Middle frontal gyrus (tissue), 1 donor: Measurements from ENCODE around the gene MBD2.
A peak's percentile ranks its signal among the peaks of the same experiment; 100 is the strongest.
"Not testable (repeated sequence)": the region's sequence is repeated elsewhere in the genome, so short reads cannot be mapped to it uniquely, and the experiment has no call there.

Experiments
- DNase-seq: peaks from one replicate; pipeline ENCODE4 v3.0.0-alpha.2; 2015; ENCODE audit warnings: low spot score; ENCODE audit errors: extremely low spot score

The MBD2 gene

DNA sequence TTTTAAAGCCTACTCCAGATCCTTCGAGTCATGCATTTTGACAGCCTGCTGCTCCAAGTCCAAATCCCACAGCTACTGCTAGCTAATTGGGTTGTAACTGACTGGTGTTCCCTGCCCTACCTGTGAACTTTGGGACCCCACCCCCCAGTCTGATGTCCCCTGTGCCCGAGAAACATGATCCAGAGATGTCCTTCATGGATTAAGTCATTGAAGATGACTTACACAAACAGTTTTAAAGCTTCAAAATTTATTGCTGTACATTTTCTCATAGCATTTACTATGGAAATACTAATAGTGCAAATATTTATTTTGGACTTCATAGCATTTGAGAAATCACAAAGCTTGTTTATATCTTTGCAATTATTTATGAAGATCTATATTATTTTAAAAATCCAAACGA lies 73.1 kb downstream of the MBD2 start:
- DNase-seq, result no peak

DNA sequence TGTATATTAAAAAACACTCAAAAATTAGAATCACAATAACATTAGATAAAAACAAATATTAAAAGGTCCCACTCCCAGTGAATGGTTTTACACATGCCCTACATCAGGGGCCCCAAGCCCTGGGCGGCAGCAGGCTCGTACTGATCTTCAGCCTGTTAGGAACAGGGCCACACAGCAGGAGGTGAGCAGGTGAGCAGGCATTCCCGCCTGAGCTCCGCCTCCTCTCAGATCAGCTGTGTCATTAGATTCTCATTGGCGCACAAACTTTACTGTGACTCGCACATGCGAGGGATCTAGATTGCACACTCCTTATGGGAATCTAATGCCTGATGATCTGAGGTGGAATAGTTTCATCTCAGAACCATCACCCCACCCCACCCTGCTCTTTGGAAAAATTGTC lies 74.2 kb downstream of the MBD2 start:
- DNase-seq, result no peak

DNA sequence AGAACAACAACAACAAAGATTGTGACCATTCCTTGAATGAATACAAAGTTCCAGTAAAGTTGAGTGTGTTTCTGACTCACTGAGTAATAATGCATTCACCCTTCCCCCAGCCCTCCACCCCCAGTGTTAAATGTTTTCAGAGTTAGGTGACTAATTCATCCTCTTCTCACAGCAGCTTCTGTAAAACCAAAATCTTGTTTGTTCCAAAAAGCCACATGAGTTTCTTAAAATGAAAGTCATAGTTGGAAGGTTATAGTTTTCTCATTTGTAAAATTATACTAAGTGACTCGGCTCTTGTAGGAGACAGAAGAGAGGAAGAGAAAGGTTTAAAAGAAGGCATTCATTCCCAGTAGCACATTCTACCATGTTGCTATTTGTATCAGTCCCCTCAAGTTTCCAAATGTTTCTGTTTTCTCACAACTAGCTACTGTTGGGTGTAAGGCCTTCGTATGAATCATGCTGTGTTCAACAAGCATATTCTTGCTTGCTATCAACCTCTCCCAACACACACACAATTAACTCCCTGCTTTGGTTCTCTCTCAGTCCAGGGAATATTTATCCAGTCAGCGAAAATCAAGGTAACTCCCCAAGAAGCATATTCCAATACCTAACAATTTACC lies 75.3 kb downstream of the MBD2 start:
- DNase-seq, result peak; percentile 6

DNA sequence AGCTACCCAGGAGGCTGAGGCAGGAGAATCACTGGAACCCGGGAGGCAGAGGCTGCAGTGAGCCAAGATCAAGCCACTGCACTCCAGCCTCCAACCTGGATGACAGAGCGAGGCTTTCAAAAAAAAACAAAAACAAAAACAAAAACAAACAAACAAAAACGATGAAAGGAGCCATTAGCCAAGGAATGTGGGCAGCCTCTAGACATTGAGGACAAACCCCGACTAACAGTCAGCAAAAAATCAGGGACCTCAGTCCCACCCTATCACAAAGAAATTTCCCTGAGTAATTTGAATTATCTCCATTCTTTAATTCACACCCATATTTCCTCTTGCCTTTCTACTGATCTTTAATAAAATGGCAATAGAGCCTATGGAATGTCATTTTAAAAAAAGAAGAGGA lies 75.8 kb downstream of the MBD2 start:
- no peak for DNase-seq

DNA sequence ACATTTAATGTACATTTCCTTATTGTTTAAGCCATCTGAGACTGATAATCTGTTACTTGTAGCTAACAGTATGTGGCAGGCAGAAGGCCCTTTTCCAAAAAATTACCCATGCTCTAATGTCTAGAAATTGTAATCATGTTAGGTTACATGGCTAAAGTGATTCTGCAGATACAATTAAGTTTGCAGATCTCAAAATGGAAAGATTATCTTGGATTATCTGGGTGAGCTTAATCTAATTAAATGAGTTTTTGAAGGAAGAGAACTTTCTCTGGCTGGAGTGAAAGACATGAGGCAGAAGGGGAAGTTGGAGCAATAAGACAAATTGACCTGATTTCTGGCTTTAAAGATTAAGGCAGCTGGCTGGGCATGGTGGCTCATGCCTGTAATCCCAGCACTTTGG lies 76.3 kb downstream of the MBD2 start:
- no peak for DNase-seq

DNA sequence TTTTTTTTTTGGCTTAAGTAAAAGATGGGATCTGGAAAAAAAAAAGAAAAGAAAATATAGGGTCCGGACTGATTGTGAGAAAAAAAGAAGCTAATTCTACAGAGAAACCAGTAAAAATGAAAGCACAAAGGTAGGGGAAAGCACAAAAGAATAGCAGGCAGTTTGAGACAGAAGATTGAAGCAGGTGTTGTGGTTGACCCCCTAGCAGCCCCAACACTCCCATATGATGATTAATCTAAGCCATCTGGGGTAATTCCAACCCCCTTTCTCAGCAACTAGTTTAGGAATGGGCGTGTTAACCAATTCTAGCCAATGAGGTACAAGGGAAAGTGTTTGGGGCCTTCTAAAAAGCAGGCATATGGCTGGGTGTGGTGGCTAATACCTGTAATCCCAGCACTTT lies 77.0 kb downstream of the MBD2 start:
- DNase-seq, result no peak

DNA sequence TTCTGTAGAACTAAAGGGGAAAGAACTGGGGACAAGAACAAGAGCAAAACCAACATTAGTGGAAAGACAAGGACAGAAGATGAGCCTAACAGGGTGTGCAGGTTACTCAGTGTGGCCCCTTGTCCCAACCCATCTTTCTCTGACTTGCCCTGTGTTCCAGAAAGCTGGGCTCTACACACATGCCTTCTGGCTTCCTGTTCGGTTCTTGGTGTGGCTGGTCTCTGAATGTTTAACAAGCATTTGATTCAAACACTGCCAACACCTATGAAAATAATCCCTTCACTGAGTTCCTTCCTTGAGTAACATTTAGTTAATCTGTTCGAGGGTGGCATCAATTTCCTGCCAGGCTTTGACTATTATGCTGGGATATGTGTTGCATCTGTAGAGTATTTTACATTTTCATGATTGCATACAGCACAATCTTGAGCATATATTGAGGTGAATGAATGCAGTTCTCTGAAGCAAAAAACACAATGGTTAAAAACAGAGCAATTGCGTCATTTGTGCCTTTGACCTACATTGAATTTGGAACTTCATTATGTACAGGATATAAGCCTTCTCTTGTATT lies 83.3 kb downstream of the MBD2 start:
- DNase-seq, result no peak

DNA sequence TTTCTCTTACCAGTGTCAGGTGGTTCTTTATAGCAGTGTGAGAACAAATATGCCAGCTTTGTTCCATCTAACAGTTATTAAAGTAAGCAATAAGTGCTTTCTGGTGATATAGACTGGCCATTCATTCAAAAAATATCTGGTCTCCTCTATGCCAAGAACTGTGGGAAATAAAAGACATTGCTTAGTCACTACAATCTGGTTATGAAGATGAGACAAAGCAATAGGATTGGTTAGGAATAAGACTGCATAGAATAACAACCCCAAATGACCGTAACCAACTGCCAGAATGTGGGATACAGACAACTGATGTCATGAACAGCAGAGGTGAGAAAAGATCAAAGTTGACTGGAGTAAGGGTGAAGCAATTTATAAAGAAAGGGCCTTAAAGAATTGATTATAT lies 83.8 kb downstream of the MBD2 start:
- no peak for DNase-seq

DNA sequence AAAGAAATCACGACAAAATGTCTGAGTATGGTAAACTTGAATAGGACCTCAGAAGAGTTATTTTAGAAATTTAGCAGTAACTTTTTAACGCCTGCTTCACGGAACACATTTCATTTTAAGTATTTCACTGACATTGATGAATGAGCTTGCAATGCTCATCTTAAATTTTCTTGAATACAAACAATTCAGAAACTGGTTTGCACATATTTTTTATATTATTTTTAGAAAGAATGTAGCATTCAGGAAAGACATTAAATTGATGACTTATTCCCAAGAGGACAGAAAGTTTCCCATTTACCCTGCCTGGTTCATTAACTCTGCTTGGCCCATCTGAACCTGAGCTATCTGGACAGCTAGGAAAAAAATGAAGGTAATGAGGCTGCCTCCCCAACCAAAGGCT lies 89.3 kb downstream of the MBD2 start:
- DNase-seq, result no peak

DNA sequence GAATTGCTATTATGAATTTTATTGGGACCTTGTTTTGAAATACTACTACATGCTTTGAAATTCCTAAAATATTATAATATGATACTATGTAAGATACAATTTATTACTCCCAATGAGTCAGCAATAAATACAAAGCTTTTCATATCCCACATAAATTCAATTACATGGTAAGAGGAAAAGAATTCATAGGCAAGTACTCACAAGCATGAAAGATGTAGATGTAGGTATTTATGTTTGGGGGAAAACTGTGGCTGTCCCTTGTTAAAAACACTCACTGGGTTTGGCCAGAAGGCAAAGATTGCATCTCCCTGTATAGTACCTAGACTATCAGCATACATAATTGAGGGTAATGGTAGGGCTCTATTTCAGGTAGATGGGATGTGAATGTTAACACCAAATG lies 90.4 kb downstream of the MBD2 start:
- DNase-seq, result no peak

DNA sequence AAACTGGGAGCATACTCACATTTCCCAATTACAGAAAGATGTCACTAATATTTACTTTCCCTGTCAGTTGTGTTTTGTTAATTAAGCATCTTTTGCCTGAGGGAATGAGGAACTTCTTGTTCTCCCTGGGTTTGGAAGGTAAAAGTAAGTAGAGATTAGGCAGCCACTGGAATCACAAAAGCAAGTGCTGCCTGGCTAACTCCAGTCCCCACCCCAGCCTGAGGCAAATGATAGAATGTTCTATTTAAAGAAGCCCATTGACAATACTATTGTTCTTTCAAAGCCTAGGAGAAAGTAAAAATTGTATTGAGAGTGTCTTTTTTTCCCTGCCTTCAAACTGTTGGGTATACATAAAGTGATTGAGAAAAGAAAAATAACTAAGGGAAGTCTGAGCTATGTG lies 93.8 kb downstream of the MBD2 start:
- no peak for DNase-seq

DNA sequence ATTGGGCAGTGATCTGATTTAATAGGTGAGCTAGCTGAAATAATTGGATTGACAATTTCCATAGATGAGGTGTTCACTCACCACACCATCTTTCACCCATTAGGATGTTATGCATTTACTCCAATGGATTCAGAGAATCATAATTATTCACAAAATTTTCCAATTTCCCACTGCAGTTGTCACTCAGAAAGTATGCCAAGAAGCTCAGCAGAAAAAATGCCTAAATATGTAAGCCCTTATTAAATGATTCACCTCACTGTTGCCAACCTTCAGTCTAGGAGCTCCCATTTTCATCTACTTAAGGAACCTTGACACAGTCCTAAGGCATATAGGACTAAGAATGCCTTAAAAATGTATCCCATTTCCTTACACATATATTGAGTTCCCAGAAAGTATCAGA lies 94.3 kb downstream of the MBD2 start:
- DNase-seq, result no peak

DNA sequence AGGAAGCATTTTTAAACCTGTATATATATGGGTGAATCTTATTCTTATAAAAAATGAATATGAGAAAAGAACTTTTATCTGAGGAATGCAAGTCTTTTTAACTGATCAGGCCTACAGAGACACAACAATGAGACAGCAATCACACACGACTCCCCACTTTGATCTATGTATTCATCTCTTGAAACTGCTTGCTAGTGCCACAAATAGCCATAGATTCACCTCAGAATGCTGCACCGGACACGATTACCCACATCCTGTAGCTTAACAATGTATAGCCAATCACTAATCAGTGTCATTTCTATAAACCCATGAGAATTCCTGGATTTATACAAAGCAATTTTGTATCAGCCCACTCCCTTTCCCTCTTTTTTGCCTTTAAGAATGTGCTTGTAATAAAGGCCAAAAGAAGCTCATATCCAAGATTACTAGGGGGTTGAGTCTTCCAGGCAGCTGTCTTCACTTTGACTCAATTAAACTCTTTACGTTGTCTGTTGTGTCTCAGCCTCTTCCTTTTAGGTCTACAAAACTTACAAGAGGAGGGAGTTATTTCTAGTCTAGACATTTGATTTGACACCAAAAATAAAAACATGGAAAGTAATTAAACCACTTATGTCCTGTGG lies 94.9 kb downstream of the MBD2 start:
- DNase-seq, result no peak

DNA sequence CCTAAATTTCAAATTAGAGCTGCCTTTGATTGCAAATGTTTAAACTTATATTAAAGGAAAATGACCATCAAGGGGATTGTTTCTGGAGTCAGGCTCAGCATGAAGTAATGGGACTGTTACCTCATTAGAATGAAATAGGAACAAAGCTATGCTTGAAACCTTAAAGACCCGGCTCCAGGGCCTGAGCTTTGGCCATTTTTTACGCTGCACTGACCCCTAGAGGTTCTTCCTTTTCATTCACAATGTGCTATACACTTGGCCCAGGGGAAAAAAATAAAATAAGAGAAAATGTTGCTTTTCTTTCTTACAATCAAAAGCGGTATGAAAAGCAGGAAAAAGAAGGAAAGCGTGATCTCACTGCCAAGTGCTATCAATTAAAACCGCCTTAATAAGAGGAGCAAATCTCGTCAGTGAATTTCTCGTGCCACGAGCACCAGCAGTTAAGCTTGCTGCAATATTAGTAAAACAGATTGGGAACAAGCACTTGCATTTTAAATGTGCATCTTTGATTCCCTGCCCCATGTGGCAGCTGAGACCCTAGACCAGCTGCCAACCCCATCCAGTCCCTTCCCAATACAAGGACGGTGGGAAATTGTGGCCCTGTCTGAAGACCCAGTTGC lies 96.6 kb downstream of the MBD2 start:
- DNase-seq, result no peak

DNA sequence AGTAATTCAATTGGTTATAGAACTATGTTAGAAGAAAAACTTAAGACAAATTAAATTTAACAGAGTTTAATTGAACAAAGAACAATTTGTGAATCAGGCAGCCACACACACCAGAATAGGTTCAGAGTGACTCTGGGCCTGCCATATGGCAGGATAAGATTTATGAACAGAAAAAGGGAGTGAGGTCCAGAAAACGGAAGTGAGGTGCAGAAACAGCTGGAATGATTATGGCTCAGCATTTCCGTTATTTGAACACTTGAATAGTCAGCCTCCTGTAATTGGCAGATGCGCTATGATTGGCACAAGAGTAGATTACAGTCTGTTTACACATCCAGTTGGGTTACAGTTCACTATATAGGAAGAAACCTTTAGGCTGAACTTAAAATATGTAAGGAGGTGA lies 99.0 kb downstream of the MBD2 start:
- DNase-seq, result no peak

DNA sequence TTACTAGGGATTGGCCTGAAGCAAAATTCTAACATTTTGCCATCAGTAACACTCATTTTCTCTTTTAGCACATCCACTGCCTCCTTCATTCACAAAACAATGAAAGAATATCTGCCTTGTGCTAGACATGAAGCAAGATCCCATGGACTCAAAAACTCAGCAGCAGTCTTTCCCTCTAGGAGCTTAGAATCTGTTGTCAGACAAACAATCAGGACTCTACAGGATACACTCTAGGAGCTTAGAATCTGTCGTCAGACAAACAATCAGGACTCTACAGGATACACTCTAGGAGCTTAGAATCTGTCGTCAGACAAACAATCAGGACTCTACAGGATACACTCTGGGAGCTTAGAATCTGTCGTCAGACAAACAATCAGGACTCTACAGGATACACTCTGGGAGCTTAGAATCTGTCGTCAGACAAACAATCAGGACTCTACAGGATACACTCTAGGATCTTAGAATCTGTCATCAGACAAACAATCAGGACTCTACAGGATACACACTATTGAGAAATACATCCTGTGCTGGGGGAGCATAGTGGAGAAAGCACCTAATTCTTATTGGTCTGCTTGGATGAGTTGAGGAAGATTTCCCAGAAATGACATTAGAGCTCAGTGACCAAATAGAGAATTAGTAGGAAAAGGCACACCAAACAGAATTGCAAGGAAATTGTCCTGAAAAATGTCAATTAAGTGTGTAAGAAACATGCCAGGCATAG lies 100.6 kb downstream of the MBD2 start:
- not testable (repeated sequence) for DNase-seq

DNA sequence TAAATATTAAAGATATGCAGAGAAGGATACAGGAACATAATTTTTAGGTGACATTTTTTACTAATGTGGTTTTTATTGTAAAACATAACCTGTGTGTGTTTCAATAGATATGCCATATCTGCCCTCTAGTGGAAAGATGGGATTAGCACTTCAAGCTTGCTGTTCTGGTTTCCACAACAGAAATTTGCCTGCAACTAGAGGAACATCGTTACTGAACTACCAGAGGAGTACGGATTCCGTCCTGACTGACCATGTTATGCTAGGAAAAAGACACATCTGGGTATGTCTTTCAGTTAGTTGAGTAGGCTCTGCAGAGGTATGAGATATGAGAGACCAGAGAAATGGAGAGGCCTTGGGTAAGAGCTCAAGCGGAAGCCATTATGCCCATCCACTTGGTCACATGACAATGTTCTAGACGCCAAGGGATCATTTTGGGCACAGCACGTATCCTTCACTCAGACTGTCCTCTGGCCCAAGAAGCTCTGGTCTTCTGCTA lies 104.9 kb downstream of the MBD2 start:
- peak; percentile 66 for DNase-seq

DNA sequence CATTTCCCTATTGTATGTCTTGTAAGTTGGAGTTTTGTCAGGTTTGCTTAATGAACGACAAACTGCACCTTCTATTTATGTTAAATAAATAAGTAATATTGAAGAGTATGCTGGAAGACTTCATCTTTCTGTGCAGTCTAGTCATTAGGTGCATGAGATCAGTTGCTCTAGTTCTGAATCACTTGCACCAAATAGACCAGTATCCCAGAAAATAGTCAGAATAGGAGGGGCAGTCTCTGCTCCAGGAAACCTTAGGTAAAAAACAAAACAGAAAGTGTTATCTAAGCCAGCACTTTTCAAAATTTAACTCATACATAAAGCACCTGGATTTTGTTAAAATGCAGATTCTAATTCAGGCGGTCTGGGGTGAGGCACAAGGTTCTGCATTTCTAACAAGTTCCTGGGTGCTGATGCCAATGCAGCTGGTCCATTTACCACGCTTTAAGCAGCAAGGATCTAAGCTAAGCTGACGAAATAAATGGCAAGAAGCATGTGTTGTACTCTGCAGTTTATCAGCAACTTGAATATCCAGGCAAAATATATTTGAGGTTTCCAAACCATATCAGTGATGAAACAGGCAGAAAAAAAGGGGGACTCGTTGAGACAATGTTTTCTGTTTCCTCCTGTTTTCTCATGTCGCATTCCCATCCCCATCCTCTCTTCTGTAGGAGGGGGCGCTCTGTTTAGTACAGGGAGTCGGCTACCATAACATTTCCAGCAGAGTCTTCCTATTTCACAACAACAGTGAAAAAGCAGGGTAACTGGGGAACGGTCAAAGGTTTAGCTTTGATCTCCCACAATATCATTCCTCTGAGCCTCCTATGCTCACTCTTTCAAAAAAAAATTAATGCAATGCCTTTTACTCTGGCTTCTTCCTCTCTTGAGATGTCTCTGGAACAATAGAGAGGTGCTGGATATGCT lies 106.4 kb downstream of the MBD2 start:
- DNase-seq, result no peak

DNA sequence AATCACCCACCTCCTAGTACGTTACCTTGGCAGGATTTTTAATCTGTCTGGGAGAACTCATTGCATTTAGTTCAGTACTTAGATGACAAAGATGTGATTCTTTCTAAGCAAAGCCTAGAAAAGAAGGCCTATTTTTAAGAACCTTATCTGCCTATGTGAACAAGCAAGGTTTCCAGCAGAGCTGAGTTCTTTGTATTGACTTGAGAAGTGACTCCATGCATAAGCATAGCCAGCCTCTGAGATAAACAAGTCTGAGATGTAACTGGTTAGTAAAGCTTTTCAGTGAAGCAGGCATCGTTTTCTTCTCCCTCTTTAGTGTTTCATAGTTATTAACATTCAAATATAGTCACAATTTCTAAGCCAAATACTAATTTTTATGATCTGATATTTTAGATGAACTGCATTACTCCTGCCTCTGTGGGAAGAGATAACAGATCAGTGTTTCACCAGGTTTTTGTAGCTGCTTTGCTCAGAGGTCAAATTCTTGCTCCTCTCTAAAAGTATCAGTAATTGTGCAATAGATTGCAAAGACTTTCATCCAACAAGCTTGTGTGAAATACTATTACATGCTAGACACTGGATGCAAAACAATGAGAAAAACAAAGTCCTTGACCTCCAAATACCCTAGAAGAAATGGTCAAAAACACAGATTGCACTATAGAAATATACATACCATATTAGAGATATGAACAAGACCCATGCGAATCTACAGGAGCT lies 107.8 kb downstream of the MBD2 start:
- DNase-seq, result no peak

DNA sequence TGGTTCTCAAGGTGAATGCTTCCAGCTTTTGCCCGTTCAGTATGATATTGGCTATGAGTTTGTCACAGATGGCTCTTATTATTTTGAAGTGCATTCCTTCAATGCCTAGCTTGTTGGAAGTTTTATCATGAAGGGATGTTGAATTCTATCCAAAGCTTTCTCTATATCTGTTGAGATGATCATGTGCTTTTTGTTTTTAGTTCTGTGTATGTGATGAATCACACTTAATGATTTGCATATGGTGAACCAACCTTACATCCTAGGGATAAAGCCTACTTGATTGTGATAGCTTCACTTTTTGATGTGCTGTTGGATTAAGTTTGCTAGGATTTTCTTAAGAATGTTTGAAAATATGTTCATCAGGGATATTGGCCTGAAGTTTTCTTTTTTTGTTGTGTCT lies 112.1 kb downstream of the MBD2 start:
- DNase-seq, result no peak
